Measurements from ENCODE around the gene COMP. TPM values are rescaled to one million over a fixed set of nuclear protein-coding genes. Genes with fewer than 3 reads are reported as not detected.

The COMP gene
- total RNA-seq, 1 experiment from 2014 or later = 0.69 TPM

GRCh38 chr19:18770663-18771327 lies 20.3 kb downstream of the COMP start:
- Histone ChIP-seq H3K27ac (ENCODE audit: low read length) (no peak overlapping the region), H3K27me3 (ENCODE audit: control insufficient read depth, insufficient read depth, low read length) (no peaks in the 10 kb centered on the region), H3K9me3 (ENCODE audit: control insufficient read depth, insufficient read depth, low read depth, low read length) (no peaks in the 10 kb centered on the region), H3K4me3 (ENCODE audit: low read depth in 2 of 2, low read length in 2 of 2) (no peak overlapping the region), H3K36me3 (ENCODE audit: control insufficient read depth, insufficient read depth, low read length) (no peaks in the 10 kb centered on the region), H3K4me1 (ENCODE audit: control insufficient read depth, insufficient read depth, low read length) (no peaks in the 10 kb centered on the region)
- POLR2A ChIA-PET = no interaction called here
- no peak for ATAC-seq
- no TSS peak for BruUV-seq (replicated peaks)
- DNase-seq (ENCODE audit: low read depth, low spot score) = no peak
- CTCF ChIA-PET = no interaction called here
- intact Hi-C loops (cut with micrococcal nuclease; ENCODE audit: unreplicated experiment) = no loop called here
- in situ Hi-C loops (cut with HindIII; ENCODE audit: low pct_unique_long_range_greater_than_20kb, low sequenced_read_pairs) = no loop called here
- TF ChIP-seq REST (IDR thresholded peaks at IDR 0.05; ENCODE audit: insufficient read depth in 1 of 2, low read depth in 2 of 2, low read length in 1 of 2) (no peak), SIN3A (IDR thresholded peaks at IDR 0.05; ENCODE audit: borderline replicate concordance, insufficient read depth, low read depth, low read length) (no peak), TCF7L2 (IDR thresholded peaks at IDR 0.05; ENCODE audit: low read depth, low read length) (no peak)

- POLR2A ChIA-PET = interaction anchor here (0.5 kb wide), 1 partner anchor 28 kb away, joined by 4 read pairs; no protein-coding TSS in a partner anchor
- intact Hi-C loops (cut with micrococcal nuclease; ENCODE audit: unreplicated experiment) = no loop called here
- no peak overlapping the region for H3K4me3 ChIP-seq (ENCODE audit: low read depth in 2 of 2, low read length in 2 of 2)
These were observed 21.0 kb downstream of the COMP start for GRCh38 chr19:18769989-18770528.

More at GRCh38 chr19:18769989-18770528, 21.0 kb downstream of the COMP start:
- H3K36me3 ChIP-seq (ENCODE audit: control insufficient read depth, insufficient read depth, low read length) = no peaks in the 10 kb centered on the region
- BruUV-seq (replicated peaks) = no TSS peak
- TF ChIP-seq SIN3A (IDR thresholded peaks at IDR 0.05; ENCODE audit: borderline replicate concordance, insufficient read depth, low read depth, low read length) (no peak), POLR2AphosphoS5 (IDR thresholded peaks at IDR 0.05; ENCODE audit: low read depth, low read length) (no peak), REST (IDR thresholded peaks at IDR 0.05; ENCODE audit: insufficient read depth in 1 of 2, low read depth in 2 of 2, low read length in 1 of 2) (no peak), TCF7L2 (IDR thresholded peaks at IDR 0.05; ENCODE audit: low read depth, low read length) (no peak)
- TF ChIP-seq, protein P1, sequence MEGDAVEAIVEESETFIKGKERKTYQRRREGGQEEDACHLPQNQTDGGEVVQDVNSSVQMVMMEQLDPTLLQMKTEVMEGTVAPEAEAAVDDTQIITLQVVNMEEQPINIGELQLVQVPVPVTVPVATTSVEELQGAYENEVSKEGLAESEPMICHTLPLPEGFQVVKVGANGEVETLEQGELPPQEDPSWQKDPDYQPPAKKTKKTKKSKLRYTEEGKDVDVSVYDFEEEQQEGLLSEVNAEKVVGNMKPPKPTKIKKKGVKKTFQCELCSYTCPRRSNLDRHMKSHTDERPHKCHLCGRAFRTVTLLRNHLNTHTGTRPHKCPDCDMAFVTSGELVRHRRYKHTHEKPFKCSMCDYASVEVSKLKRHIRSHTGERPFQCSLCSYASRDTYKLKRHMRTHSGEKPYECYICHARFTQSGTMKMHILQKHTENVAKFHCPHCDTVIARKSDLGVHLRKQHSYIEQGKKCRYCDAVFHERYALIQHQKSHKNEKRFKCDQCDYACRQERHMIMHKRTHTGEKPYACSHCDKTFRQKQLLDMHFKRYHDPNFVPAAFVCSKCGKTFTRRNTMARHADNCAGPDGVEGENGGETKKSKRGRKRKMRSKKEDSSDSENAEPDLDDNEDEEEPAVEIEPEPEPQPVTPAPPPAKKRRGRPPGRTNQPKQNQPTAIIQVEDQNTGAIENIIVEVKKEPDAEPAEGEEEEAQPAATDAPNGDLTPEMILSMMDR (IDR thresholded peaks at IDR 0.05) = no peak
- no peaks in the 10 kb centered on the region for H3K27me3 ChIP-seq (ENCODE audit: control insufficient read depth, insufficient read depth, low read length)
- no peak overlapping the region for H3K27ac ChIP-seq (ENCODE audit: low read length)
- ATAC-seq (no peak; the same call in 1 of the 2 replicates), DNase-seq (ENCODE audit: low read depth, low spot score) (no peak)
- H3K9me3 ChIP-seq (ENCODE audit: control insufficient read depth, insufficient read depth, low read depth, low read length) = no peaks in the 10 kb centered on the region
- in situ Hi-C loops (cut with HindIII; ENCODE audit: low pct_unique_long_range_greater_than_20kb, low sequenced_read_pairs) = no loop called here
- CTCF ChIA-PET = no interaction called here
- no peaks in the 10 kb centered on the region for H3K4me1 ChIP-seq (ENCODE audit: control insufficient read depth, insufficient read depth, low read length)
